ENCODE data around the gene JAML. TPM values are rescaled to one million over a fixed set of nuclear protein-coding genes. Genes with fewer than 3 reads are reported as not detected.

Gene JAML
- total and polyA plus RNA-seq, 2 of the 13 experiments (the other 11 are each of a cell fraction or from before 2014, with no cell fraction given) = 2.0 to 3.3 TPM

GRCh38 chr11:118213781-118214180, 11.0 kb downstream of the JAML start (continued):
- TF ChIP-seq KLF13 (CRISPR knock-in tag; IDR thresholded peaks at IDR 0.05) (no peak), CSRNP2 (CRISPR knock-in tag; conservative IDR thresholded peaks at IDR 0.05; ENCODE audit: low read depth) (no peak), NCOR1 (IDR thresholded peaks at IDR 0.05; ENCODE audit: borderline replicate concordance, low read length) (peak; percentile 60; the same call in 1 of the 2 replicates), ZNF460 (CRISPR knock-in tag; IDR thresholded peaks at IDR 0.05; ENCODE audit: borderline replicate concordance) (no peak), ZBTB43 (CRISPR knock-in tag; conservative IDR thresholded peaks at IDR 0.05) (no peak), MAFK (conservative IDR thresholded peaks at IDR 0.05 in 1 of 2, IDR thresholded peaks at IDR 0.05 in 1 of 2; ENCODE audit: low read length in 2 of 2) (peak; percentile 99), NFIB (CRISPR knock-in tag; IDR thresholded peaks at IDR 0.05; ENCODE audit: borderline replicate concordance) (no peak), FOSL2 (CRISPR knock-in tag; IDR thresholded peaks at IDR 0.05) (peak; percentile 67), FIP1L1 (IDR thresholded peaks at IDR 0.05; ENCODE audit: borderline replicate concordance, insufficient read depth, low read depth, low read length) (no peak), ZNF350 (CRISPR knock-in tag; IDR thresholded peaks at IDR 0.05; ENCODE audit: borderline replicate concordance, low read depth) (no peak), REL (CRISPR knock-in tag; conservative IDR thresholded peaks at IDR 0.05) (no peak), ELF3 (CRISPR knock-in tag; IDR thresholded peaks at IDR 0.05) (peak; percentile 20; the same call in 1 of the 2 replicates), HNF1A (IDR thresholded peaks at IDR 0.05; ENCODE audit: low read depth) (peak; percentile 38; the same call in 1 of the 2 replicates), HNF1A (CRISPR knock-in tag; IDR thresholded peaks at IDR 0.05; ENCODE audit: borderline replicate concordance) (no peak), ZNF784 (CRISPR knock-in tag; IDR thresholded peaks at IDR 0.05; ENCODE audit: borderline replicate concordance) (no peak), MAFF (IDR thresholded peaks at IDR 0.05; ENCODE audit: low read depth, low read length) (peak; percentile 99), MAZ (IDR thresholded peaks at IDR 0.05; ENCODE audit: borderline replicate concordance, low read depth, low read length) (no peak), MAZ (CRISPR knock-in tag; IDR thresholded peaks at IDR 0.05; ENCODE audit: low read depth) (no peak), MIXL1 (CRISPR knock-in tag; IDR thresholded peaks at IDR 0.05) (peak; percentile 63; the same call in 1 of the 2 replicates), ZNF343 (CRISPR knock-in tag; IDR thresholded peaks at IDR 0.05) (no peak), FOXP4 (CRISPR knock-in tag; IDR thresholded peaks at IDR 0.05) (0 out of 2 replicates have a peak, but pooled peaks have one; percentile 30)
